ENCODE results near the gene SORT1.

DNA sequence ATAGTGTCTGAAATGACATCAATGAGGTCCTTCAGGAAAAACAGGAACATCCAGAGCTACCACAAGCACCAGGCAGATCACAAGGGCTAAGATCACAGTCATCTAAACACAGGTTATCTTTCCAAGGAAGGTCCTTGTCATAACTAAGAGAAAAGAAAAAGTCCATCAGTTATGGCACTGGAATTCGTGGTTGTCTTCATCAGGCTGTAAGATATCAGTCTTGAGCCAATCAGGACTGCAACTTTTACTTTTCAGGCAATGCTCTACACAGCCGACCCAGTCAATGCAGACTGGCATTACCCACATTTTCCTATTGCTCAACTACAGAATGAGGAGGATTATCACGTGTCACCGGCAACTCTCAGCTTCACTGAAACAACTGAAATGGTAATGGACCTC, 26.4 kb downstream of the SORT1 start:
- TF ChIP-seq EP300 (IDR thresholded peaks at IDR 0.05) (no peak), POLR2A (IDR thresholded peaks at IDR 0.05) (no peak)
- TF ChIP-seq, protein P1, sequence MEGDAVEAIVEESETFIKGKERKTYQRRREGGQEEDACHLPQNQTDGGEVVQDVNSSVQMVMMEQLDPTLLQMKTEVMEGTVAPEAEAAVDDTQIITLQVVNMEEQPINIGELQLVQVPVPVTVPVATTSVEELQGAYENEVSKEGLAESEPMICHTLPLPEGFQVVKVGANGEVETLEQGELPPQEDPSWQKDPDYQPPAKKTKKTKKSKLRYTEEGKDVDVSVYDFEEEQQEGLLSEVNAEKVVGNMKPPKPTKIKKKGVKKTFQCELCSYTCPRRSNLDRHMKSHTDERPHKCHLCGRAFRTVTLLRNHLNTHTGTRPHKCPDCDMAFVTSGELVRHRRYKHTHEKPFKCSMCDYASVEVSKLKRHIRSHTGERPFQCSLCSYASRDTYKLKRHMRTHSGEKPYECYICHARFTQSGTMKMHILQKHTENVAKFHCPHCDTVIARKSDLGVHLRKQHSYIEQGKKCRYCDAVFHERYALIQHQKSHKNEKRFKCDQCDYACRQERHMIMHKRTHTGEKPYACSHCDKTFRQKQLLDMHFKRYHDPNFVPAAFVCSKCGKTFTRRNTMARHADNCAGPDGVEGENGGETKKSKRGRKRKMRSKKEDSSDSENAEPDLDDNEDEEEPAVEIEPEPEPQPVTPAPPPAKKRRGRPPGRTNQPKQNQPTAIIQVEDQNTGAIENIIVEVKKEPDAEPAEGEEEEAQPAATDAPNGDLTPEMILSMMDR (IDR thresholded peaks at IDR 0.05) = no peak
